Upper lobe of left lung (tissue), 6 donors: Measurements from ENCODE around the gene TMEM198. TPM values are rescaled to one million over a fixed set of nuclear protein-coding genes. Genes with fewer than 3 reads are reported as not detected.

Experiments used
- ATAC-seq, 2 donors: fragments of 200-7000 bp; cut with Tn5 transposase; one replicate each; pipeline ENCODE4 v1.9.1; 2022; ENCODE audit warnings: mild to moderate bottlenecking in 2 of 2, moderate library complexity in 2 of 2; ENCODE audit not compliant: low FRiP score in 2 of 2
- DNase-seq, 2 donors: peaks; one replicate each; pipeline ENCODE4 v3.0.0-alpha.2; 2019 to 2020
- H3K27ac ChIP-seq, 4 donors: fragments of 200-600 bp; sonication (generic); one replicate each; pipeline ENCODE4 v1.5.1; 2016 to 2019
- H3K27me3 ChIP-seq, 4 donors: fragments of 200-600 bp; sonication (generic); one replicate each; pipeline ENCODE4 v1.5.1; 2017 to 2019
- H3K36me3 ChIP-seq, 4 donors: fragments of 200-600 bp; sonication (generic); one replicate each; pipeline ENCODE4 v1.5.1; 2016 to 2019
- H3K4me1 ChIP-seq, 4 donors: fragments of 200-600 bp; sonication (generic); one replicate each; pipeline ENCODE4 v1.5.1; 2018 to 2019
- H3K4me3 ChIP-seq, 4 donors: fragments of 200-600 bp; sonication (generic); one replicate each; pipeline ENCODE4 v1.5.1; 2017 to 2019; ENCODE audit warnings: mild to moderate bottlenecking in 2 of 4, moderate library complexity in 1 of 4
- H3K9me3 ChIP-seq, 4 donors: fragments of 200-600 bp; sonication (generic); one replicate each; pipeline ENCODE4 v1.5.1; 2018 to 2019
- EP300 ChIP-seq, 4 donors: sonication (generic); formaldehyde crosslinking; IDR thresholded peaks; one replicate each; pipeline ENCODE4 v1.5.1; 2017; ENCODE audit warnings: antibody characterized with exemption in 4 of 4, control low read depth in 2 of 4
- POLR2A ChIP-seq, 4 donors: fragments of 450-650 bp; IDR thresholded peaks; one replicate each; pipeline ENCODE4 v1.5.1; 2016 to 2017; ENCODE audit warnings: antibody characterized with exemption in 4 of 4, mild to moderate bottlenecking in 2 of 4
- POLR2AphosphoS5 ChIP-seq, 2 donors: sonication (generic); formaldehyde crosslinking; IDR thresholded peaks; one replicate each; pipeline ENCODE4 v1.5.1; 2017; ENCODE audit warnings: antibody characterized with exemption in 2 of 2
- WGBS, 2 donors: methylation state at CpG; one replicate each; pipeline ENCODE4 v1.1.5; 2017 to 2018; 5-methylcytosine and 5-hydroxymethylcytosine counted together
- total RNA-seq, 6 donors: library from RNA; depleted of rRNA in 4 of 6; stranded (reverse); fragments of >200 nt in 4 of 6; gene quantifications; one replicate each; pipeline versions ENCODE4 v1.1.0 to v1.2.1, GENCODE V29; 2016 to 2021
- TF ChIP-seq, protein P1 (sequence below), 6 experiments: fragments of 450-650 bp in 4 of 6; fragments of 200-600 bp in 2 of 6; sonication (generic) in 2 of 6; IDR thresholded peaks; one replicate each; pipeline ENCODE4 v1.5.1; 2016 to 2019; ENCODE audit warnings: antibody characterized with exemption in 6 of 6
- donor health status: DM: no; HTN: no; CAD: no; lungs with moderate emphysema.
- donor health status: DM: no; HTN: yes; CAD: no; lungs with severe emphysema.

The TMEM198 gene
- total RNA-seq, 6 donors from 2014 or later = 1.9 to 12.6 (median 4.2) TPM

DNA sequence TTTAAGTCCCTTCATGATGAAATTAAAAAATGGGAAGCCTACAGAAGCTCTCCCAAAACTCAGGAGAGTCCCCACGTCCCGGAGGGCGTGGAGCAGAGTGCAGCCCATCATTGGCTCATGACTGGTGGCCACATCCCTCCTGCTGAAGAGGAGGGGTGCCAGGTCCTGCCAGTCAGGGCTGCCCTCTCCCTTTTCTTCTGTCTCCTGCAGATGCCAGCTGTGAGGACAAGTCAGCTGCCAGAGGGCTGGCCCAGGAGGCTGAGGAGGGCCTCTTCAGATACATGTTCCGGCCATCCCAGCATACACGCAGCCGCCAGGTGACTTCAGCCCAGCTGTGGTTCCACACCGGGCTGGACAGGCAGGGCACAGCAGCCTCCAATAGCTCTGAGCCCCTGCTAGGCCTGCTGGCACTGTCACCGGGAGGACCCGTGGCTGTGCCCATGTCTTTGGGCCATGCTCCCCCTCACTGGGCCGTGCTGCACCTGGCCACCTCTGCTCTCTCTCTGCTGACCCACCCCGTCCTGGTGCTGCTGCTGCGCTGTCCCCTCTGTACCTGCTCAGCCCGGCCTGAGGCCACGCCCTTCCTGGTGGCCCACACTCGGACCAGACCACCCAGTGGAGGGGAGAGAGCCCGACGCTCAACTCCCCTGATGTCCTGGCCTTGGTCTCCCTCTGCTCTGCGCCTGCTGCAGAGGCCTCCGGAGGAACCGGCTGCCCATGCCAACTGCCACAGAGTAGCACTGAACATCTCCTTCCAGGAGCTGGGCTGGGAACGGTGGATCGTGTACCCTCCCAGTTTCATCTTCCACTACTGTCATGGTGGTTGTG, 30.9 kb downstream of the TMEM198 start:
- DNase-seq (peak in 1 of 2 donors; percentile 63), ATAC-seq (no peak)
- Histone ChIP-seq H3K36me3 (no peaks in the 10 kb centered on the region), H3K4me1 (peaks cover 0 to 28% (median 11%) of the 10 kb centered on the region in 4 donors), H3K27ac (no peak overlapping the region), H3K4me3 (no peak overlapping the region), H3K9me3 (no peaks in the 10 kb centered on the region), H3K27me3 (peaks cover 0 to 4% (median 0%) of the 10 kb centered on the region in 4 donors)
- TF ChIP-seq POLR2AphosphoS5 (IDR thresholded peaks at IDR 0.05) = no peak
- TF ChIP-seq, protein P1, sequence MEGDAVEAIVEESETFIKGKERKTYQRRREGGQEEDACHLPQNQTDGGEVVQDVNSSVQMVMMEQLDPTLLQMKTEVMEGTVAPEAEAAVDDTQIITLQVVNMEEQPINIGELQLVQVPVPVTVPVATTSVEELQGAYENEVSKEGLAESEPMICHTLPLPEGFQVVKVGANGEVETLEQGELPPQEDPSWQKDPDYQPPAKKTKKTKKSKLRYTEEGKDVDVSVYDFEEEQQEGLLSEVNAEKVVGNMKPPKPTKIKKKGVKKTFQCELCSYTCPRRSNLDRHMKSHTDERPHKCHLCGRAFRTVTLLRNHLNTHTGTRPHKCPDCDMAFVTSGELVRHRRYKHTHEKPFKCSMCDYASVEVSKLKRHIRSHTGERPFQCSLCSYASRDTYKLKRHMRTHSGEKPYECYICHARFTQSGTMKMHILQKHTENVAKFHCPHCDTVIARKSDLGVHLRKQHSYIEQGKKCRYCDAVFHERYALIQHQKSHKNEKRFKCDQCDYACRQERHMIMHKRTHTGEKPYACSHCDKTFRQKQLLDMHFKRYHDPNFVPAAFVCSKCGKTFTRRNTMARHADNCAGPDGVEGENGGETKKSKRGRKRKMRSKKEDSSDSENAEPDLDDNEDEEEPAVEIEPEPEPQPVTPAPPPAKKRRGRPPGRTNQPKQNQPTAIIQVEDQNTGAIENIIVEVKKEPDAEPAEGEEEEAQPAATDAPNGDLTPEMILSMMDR (IDR thresholded peaks at IDR 0.05) = no peak
- no peak for TF ChIP-seq EP300 (IDR thresholded peaks at IDR 0.05)
- TF ChIP-seq POLR2A (IDR thresholded peaks at IDR 0.05) = no peak
- WGBS, 2 donors = 73 to 84% methylated on average over 3 to 20 of the region's 22 CpGs

DNA sequence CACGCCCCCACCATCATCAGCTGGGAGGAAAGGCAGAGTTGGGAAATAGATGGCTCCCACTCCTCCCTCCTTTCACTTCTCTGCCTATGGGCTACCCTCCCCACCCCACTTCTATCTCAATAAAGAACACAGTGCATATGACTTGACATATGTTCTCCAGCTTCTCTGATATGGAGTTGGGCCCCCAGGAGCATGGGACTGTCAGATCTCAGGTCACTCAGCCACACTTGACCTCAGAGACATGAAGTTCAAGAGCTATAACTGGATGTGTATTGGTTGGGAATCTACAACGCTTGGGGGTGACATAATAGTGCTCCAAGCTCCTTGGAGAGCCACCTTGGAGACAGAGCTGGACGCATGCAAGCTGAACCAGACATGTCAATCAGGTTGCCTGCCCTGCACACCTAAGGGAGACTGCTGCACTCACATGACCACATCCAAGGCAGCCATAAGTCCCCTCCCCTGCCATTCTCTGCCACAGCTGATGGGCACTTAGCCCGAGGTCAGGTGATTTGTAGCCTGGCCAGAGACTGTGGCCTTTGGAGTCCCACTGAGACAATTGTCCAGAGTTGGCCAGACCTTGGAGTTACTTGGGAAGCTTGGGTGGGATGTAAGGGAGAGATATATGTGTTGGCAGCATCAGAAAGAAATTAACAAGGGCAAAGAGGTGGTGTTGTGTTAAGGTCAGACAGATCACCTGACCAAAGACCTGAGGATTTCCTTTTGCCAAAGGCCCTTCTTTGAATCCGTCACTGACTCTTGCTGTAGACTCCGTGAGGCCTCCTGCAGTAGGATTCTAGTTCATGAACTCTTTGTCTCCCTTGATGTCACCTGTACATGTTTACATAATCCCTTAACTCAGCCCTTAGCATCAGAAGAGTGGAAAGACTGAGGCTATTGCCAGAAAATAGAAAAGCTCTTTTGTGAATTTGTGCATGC, 32.0 kb downstream of the TMEM198 start:
- Histone ChIP-seq H3K4me1 (peaks cover 0 to 17% (median 5%) of the 10 kb centered on the region in 4 donors), H3K36me3 (no peaks in the 10 kb centered on the region), H3K9me3 (no peaks in the 10 kb centered on the region), H3K4me3 (no peak overlapping the region), H3K27me3 (peaks cover 0 to 2% (median 0%) of the 10 kb centered on the region in 4 donors), H3K27ac (no peak overlapping the region)
- ATAC-seq = no peak
- no peak for DNase-seq
- TF ChIP-seq, protein P1 (IDR thresholded peaks at IDR 0.05) = no peak
- TF ChIP-seq EP300 (IDR thresholded peaks at IDR 0.05) (no peak), POLR2AphosphoS5 (IDR thresholded peaks at IDR 0.05) (no peak), POLR2A (IDR thresholded peaks at IDR 0.05) (no peak)
- 77 to 78% methylated on average over 6 of the region's 6 CpGs for whole genome bisulfite sequencing, 2 donors

DNA sequence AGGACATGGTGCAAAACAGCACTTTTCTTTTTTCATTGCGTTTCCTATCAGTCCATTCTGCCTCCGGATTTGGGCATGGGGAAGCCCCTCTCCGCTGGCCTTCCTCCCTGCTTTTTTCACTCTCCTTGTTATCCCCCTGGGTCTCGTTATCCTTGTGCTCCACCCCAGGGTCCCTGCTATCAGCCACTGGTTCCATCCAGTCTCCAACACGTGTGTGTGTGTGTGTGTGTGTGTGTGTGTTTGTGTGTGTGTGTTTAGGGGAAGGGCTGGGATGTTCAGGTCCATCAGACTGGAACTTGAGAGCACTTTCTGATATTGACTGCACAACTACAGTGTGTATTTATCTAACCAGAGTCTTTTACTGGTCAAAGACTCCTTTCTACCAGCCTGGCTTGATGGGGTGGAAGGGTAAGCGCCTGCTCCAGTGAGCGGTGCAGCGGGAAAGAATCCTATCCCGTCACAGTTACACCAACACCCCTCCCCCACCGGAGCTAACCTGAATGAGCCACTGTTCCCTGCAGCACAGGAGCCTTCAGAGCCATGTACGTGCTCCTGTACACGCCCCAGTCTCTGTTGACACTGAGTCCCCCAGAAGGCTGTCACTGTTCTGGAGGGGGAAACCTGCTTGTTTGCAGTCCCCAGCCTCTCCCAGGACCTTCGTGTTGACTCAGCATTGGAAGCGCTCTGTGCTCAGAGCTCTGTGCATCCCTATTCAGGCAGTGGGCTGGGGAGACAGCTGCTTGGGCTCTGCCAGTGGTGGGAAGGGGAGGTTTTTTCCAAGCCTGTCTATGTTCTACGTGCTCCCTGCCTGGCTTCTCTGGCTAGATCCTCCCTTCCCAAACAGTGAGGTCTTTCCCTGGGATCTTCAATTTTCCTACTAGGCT, 32.9 kb downstream of the TMEM198 start:
- H3K27ac ChIP-seq = no peak overlapping the region
- H3K4me1 ChIP-seq = peaks cover 0 to 7% (median under 1%) of the 10 kb centered on the region in 4 donors
- no peaks in the 10 kb centered on the region for H3K36me3 ChIP-seq
- WGBS, 2 donors = 28 to 39% methylated on average over 10 to 15 of the region's 15 CpGs
- H3K27me3 ChIP-seq = no peaks in the 10 kb centered on the region
- no peak overlapping the region for H3K4me3 ChIP-seq
- TF ChIP-seq POLR2AphosphoS5 (IDR thresholded peaks at IDR 0.05) (no peak), POLR2A (IDR thresholded peaks at IDR 0.05) (no peak), EP300 (IDR thresholded peaks at IDR 0.05) (no peak)
- TF ChIP-seq, protein P1 (IDR thresholded peaks at IDR 0.05) = no peak
- H3K9me3 ChIP-seq = no peaks in the 10 kb centered on the region
- ATAC-seq = no peak
- no peak for DNase-seq

DNA sequence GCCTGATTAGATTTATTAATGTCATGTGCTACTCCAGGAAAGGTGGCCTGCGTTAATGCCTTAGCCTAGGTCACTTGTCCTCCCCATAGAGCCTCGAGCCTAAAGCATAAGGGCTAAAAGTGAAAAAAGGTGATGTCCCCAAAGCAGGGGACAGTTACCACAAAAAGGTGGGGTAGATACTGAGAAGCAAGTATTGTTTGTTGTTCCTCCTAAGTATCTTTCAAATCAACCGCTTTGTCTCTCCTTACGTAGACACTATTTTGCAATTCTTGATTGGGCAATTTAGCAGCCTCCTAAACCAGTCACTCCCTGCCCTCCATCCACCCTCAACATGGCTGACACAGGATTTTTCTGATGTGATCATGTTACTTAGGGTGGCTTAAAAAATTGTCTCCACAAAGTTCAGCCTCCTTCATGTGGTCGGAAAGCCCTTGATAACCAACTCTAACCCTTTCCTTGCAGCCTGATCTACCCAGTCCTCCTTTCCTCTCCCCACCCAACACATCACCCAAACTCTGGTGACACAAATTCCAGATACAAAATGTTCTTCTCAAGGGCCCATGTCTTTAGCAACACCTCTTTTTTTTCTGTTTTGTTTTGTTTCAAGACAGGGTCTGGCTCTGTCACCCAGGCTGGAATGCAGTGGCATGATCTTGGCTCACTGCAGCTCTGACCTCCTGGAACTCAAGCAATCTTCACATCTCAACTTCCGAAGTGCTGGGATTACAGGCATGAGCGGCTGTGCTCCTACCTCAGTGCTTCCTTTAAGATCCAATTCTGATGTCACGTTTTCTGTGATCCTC, 35.2 kb downstream of the TMEM198 start:
- no peak for TF ChIP-seq EP300 (IDR thresholded peaks at IDR 0.05)
- peak in 1 of 2 donors; percentile 53 for TF ChIP-seq POLR2AphosphoS5 (IDR thresholded peaks at IDR 0.05)
- Histone ChIP-seq H3K27me3 (no peaks in the 10 kb centered on the region), H3K9me3 (no peaks in the 10 kb centered on the region), H3K27ac (peak overlapping the region; percentile 32 to 61 (median 40)), H3K4me3 (no peak overlapping the region), H3K4me1 (peaks cover 0 to 6% (median 0%) of the 10 kb centered on the region in 4 donors), H3K36me3 (no peaks in the 10 kb centered on the region)
- WGBS, 2 donors = 55 to 59% methylated on average over 8 of the region's 8 CpGs
- DNase-seq (no peak), ATAC-seq (no peak)
